Measurements from ENCODE around the gene KCNIP4.

Gene KCNIP4

DNA sequence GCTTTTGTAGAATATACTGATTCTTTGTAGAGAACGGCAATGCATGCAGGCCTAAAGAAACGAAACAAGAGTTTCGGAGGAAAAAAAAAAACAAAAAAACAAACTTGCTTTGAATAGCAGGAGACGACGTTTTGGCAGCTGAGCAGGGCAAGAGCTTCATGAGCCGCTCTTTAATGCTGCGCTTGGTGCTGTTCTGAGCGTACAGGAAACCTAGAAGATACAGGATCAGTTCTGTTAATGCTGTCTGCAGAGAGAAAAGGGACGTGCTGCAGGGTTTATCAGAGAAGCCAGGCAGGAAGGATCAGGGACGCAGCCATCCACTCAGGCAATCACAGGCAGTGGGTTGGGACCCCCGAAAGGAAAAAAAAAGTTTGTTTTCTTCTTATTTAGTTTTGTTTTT is 1066.1 kb downstream of the KCNIP4 start:
- Histone ChIP-seq H3K4me1 (no peaks in the 10 kb centered on the region), H2AFZ (no peak overlapping the region), H3K36me3 (ENCODE audit: control insufficient read depth, insufficient read depth, low read length) (no peaks in the 10 kb centered on the region), H3K4me3 (ENCODE audit: low read depth, low read length) (no peak overlapping the region), H3K4me2 (ENCODE audit: low read length) (no peak overlapping the region), H3K9ac (no peak overlapping the region), H3K27ac (no peak overlapping the region), H3K9me3 (ENCODE audit: control insufficient read depth, low read length) (no peaks in the 10 kb centered on the region), H3K27me3 (ENCODE audit: control insufficient read depth, insufficient read depth, low read length) (no peaks in the 10 kb centered on the region), H3K79me2 (no peaks in the 10 kb centered on the region)
- TF ChIP-seq, protein P1, sequence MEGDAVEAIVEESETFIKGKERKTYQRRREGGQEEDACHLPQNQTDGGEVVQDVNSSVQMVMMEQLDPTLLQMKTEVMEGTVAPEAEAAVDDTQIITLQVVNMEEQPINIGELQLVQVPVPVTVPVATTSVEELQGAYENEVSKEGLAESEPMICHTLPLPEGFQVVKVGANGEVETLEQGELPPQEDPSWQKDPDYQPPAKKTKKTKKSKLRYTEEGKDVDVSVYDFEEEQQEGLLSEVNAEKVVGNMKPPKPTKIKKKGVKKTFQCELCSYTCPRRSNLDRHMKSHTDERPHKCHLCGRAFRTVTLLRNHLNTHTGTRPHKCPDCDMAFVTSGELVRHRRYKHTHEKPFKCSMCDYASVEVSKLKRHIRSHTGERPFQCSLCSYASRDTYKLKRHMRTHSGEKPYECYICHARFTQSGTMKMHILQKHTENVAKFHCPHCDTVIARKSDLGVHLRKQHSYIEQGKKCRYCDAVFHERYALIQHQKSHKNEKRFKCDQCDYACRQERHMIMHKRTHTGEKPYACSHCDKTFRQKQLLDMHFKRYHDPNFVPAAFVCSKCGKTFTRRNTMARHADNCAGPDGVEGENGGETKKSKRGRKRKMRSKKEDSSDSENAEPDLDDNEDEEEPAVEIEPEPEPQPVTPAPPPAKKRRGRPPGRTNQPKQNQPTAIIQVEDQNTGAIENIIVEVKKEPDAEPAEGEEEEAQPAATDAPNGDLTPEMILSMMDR (IDR thresholded peaks at IDR 0.05) = no peak

DNA sequence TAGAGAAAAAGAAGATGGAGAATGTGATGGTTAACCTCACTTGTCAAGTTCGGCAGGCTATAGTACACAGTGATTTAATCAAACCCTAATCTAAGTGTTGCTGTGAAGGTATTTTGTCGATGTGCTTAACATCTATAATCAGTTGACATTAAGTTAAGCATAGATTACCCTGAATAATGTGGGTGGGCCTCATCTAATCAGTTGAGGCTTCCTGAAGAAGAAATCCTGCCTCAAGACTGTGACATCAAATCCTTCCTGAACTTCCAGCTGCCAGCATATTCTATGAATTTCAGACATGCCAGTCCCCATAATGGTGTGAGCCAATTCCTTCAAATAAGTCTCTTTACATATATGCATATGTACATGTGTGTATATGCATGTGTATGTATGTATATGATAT is 1066.9 kb downstream of the KCNIP4 start:
- Histone ChIP-seq H3K79me2 (no peaks in the 10 kb centered on the region), H3K9me3 (ENCODE audit: control insufficient read depth, low read length) (no peaks in the 10 kb centered on the region), H3K27me3 (ENCODE audit: control insufficient read depth, insufficient read depth, low read length) (no peaks in the 10 kb centered on the region), H3K36me3 (ENCODE audit: control insufficient read depth, insufficient read depth, low read length) (no peaks in the 10 kb centered on the region), H3K27ac (no peak overlapping the region), H3K4me2 (ENCODE audit: low read length) (no peak overlapping the region), H3K9ac (no peak overlapping the region), H3K4me3 (ENCODE audit: low read depth, low read length) (no peak overlapping the region), H3K4me1 (no peaks in the 10 kb centered on the region), H2AFZ (no peak overlapping the region)
- TF ChIP-seq, protein P1 (IDR thresholded peaks at IDR 0.05) = no peak

DNA sequence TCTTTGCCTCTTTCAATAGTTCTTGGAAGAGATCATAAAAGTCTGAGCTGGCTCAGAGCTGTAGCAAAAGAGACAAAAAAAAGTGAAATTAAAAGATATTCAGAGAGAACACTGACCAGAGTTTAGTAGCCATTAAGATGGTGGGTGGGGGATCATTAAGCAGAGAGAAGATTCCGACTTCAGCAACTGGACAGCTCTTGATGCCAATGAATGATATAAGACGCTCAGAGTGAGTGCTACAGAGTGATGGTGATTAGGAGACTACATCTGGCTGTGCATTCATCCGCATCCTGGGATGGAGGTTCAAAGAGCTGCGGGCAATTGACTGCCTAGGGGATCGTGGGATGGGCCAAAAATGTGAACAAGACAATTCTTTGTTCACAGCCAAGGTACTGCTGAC is 1069.8 kb downstream of the KCNIP4 start:
- Histone ChIP-seq H3K27me3 (ENCODE audit: control insufficient read depth, insufficient read depth, low read length) (no peaks in the 10 kb centered on the region), H3K79me2 (no peaks in the 10 kb centered on the region), H3K27ac (no peak overlapping the region), H3K36me3 (ENCODE audit: control insufficient read depth, insufficient read depth, low read length) (no peaks in the 10 kb centered on the region), H2AFZ (no peak overlapping the region), H3K4me1 (no peaks in the 10 kb centered on the region), H3K4me3 (ENCODE audit: low read depth, low read length) (no peak overlapping the region), H3K4me2 (ENCODE audit: low read length) (no peak overlapping the region), H3K9ac (no peak overlapping the region), H3K9me3 (ENCODE audit: control insufficient read depth, low read length) (no peaks in the 10 kb centered on the region)
- TF ChIP-seq, protein P1 (IDR thresholded peaks at IDR 0.05) = no peak

DNA sequence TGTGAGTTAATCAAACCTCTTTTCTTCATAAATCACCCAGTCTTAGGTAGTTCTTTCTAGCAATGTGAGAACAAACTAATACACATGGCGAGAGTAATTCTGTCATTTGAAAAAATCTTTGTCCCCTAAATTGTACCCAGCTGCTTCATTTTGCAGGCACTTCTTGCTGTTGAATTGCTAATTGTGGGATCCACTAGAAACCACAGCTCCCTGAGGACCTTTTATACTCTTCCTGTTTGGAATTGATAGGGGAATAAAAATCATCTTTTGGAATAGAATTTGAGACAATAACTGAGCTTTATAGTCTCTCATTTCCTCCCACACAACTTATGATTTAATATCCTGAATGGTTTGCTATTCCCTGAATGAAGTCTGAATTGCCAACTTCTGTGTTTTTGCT is 1078.1 kb downstream of the KCNIP4 start:
- Histone ChIP-seq H3K36me3 (ENCODE audit: control insufficient read depth, insufficient read depth, low read length) (no peaks in the 10 kb centered on the region), H3K4me2 (ENCODE audit: low read length) (no peak overlapping the region), H3K9ac (no peak overlapping the region), H3K4me3 (ENCODE audit: low read depth, low read length) (no peak overlapping the region), H2AFZ (no peak overlapping the region), H3K9me3 (ENCODE audit: control insufficient read depth, low read length) (no peaks in the 10 kb centered on the region), H3K27me3 (ENCODE audit: control insufficient read depth, insufficient read depth, low read length) (no peaks in the 10 kb centered on the region), H3K27ac (no peak overlapping the region), H3K79me2 (no peaks in the 10 kb centered on the region), H3K4me1 (no peaks in the 10 kb centered on the region)
- TF ChIP-seq, protein P1 (IDR thresholded peaks at IDR 0.05) = no peak

DNA sequence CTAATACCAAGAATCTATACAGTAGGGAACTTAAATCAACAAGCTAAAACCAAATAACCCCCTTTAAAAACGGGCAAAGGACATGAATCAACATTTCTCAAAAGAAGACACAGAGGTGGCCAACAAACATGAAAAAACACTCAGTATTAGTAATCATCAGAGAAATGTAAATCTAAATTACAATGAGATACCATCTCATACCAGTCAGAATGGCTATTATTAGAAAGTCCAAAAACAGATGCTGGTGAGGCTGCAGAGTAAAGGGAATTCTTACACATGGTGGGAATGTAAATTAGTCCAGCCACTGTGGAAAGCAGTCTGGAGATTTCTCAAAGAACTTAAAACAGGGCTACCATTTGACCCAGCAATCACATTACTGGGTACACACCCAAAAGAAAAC is 1080.5 kb downstream of the KCNIP4 start:
- Histone ChIP-seq H3K4me3 (ENCODE audit: low read depth, low read length) (no peak overlapping the region), H3K36me3 (ENCODE audit: control insufficient read depth, insufficient read depth, low read length) (no peaks in the 10 kb centered on the region), H3K9ac (no peak overlapping the region), H3K27me3 (ENCODE audit: control insufficient read depth, insufficient read depth, low read length) (no peaks in the 10 kb centered on the region), H3K4me1 (no peaks in the 10 kb centered on the region), H3K9me3 (ENCODE audit: control insufficient read depth, low read length) (no peaks in the 10 kb centered on the region), H2AFZ (no peak overlapping the region), H3K27ac (no peak overlapping the region), H3K79me2 (no peaks in the 10 kb centered on the region), H3K4me2 (ENCODE audit: low read length) (no peak overlapping the region)
- TF ChIP-seq, protein P1 (IDR thresholded peaks at IDR 0.05) = no peak

Measured in parathyroid adenoma (tissue), 2 donors.